K562 (cell line): ENCODE results near the gene ABHD1. TPM values are rescaled to one million over a fixed set of nuclear protein-coding genes. Genes with fewer than 3 reads are reported as not detected.

Experiments used
- BRD4 ChIP-seq: fragments of 200-600 bp; sonication (generic); IDR thresholded peaks from 2 replicates; pipeline ENCODE4 v1.6.1; 2017; ENCODE audit warnings: inconsistent platforms
- COPS2 ChIP-seq: fragments of 450-650 bp; conservative IDR thresholded peaks from 2 replicates; pipeline ENCODE4 v1.6.1; 2016; ENCODE audit warnings: mild to moderate bottlenecking, moderate library complexity
- DEAF1 ChIP-seq: fragments of 450-650 bp; formaldehyde crosslinking; IDR thresholded peaks from 2 replicates; pipeline ENCODE4 v1.4.0; 2020; ENCODE audit warnings: mild to moderate bottlenecking, moderate library complexity
- GATAD2B ChIP-seq: fragments of 450-650 bp; IDR thresholded peaks from 2 replicates; pipeline ENCODE4 v1.6.1; 2017; ENCODE audit warnings: mild to moderate bottlenecking, borderline replicate concordance
- HIVEP1 ChIP-seq: fragments of 250-450 bp; sonication (Bioruptor Pico); IDR thresholded peaks from 2 replicates; pipeline ENCODE4 v1.4.0; 2020; ENCODE audit warnings: mild to moderate bottlenecking
- HNRNPUL1 ChIP-seq: fragments of 200-400 bp; formaldehyde crosslinking; IDR thresholded peaks from 2 replicates; pipeline ENCODE4 v1.6.1; 2017; ENCODE audit warnings: low read length
- KAT2B ChIP-seq: IDR thresholded peaks from one replicate; pipeline ENCODE4 v1.6.1; 2012; ENCODE audit warnings: low read depth, mild to moderate bottlenecking, control low read depth, inconsistent platforms, low read length, moderate library complexity
- MLX ChIP-seq, 2 experiments: fragments of 450-650 bp in 1 of 2; sonication (generic) in 1 of 2; formaldehyde crosslinking; conservative IDR thresholded peaks; 2 replicates each; pipeline versions ENCODE4 v1.4.0 to v1.8.1; 2020 to 2022; ENCODE audit warnings: mild to moderate bottlenecking in 1 of 2, missing genetic modification reagents in 1 of 2
- MTA1 ChIP-seq: fragments of 450-650 bp; IDR thresholded peaks from 2 replicates; pipeline ENCODE4 v1.6.1; 2017; ENCODE audit warnings: borderline replicate concordance
- NFE2 ChIP-seq: IDR thresholded peaks from 2 replicates; pipeline ENCODE4 v1.6.1; 2014; ENCODE audit warnings: antibody characterized with exemption, low read depth
- NFE2L1 ChIP-seq: fragments of 450-650 bp; IDR thresholded peaks from 2 replicates; pipeline ENCODE4 v1.6.1; 2016; ENCODE audit warnings: missing genetic modification characterization, low read depth, mild to moderate bottlenecking, missing compliant biosample characterization, moderate library complexity, borderline replicate concordance
- TEAD1 ChIP-seq, 2 experiments: fragments of 450-650 bp in 1 of 2; sonication (generic) in 1 of 2; formaldehyde crosslinking; IDR thresholded peaks; 2 replicates each; pipeline versions ENCODE4 v1.4.0 to v1.8.0; 2020 to 2022; ENCODE audit warnings: mild to moderate bottlenecking in 2 of 2, missing genetic modification reagents in 1 of 2
- TRIM25 ChIP-seq: fragments of 450-650 bp; IDR thresholded peaks from 2 replicates; pipeline ENCODE4 v1.7.0; 2016; ENCODE audit warnings: borderline replicate concordance
- WHSC1 ChIP-seq: IDR thresholded peaks from one replicate; pipeline ENCODE4 v1.6.1; 2012; ENCODE audit warnings: low read length, control low read depth, inconsistent platforms
- ZBTB49 ChIP-seq: sonication (generic); formaldehyde crosslinking; IDR thresholded peaks from 2 replicates; pipeline ENCODE4 v1.8.0; 2022; ENCODE audit warnings: missing genetic modification reagents, mild to moderate bottlenecking, borderline replicate concordance
- ZNF398 ChIP-seq: fragments of 250-450 bp; sonication (Bioruptor Pico); IDR thresholded peaks from 2 replicates; pipeline ENCODE4 v1.8.0; 2021; ENCODE audit warnings: moderate library complexity, mild to moderate bottlenecking, inconsistent platforms
- ZNF512 ChIP-seq: IDR thresholded peaks from 2 replicates; pipeline ENCODE4 v1.6.1; 2016; ENCODE audit warnings: missing genetic modification characterization, missing compliant biosample characterization
- polyA plus RNA-seq, 8 experiments: library from polyadenylated mRNA; depleted of rRNA in 4 of 8; stranded (reverse) in 5 of 8; unstranded in 3 of 8; fragments of >200 nt; fragmentation: Nextera tagmentation in 2 of 8; fragmentation: Illumina TruSeq in 1 of 8; extraction: Ambion mirVana in 2 of 8; extraction: Trizol in 1 of 8; gene quantifications; 2 replicates each; pipeline versions ENCODE4 v1.2.1 to v1.2.3, GENCODE V29; 2011 to 2014; ENCODE audit warnings: inconsistent platforms in 1 of 8, missing spikeins in 1 of 8
- total RNA-seq, 7 experiments: library from RNA; depleted of rRNA in 6 of 7; stranded (reverse); fragments of >200 nt in 6 of 7; fragmentation: Illumina TruSeq in 2 of 7; extraction: Trizol in 2 of 7; gene quantifications; 2 replicates each; pipeline versions ENCODE4 v1.2.1 to v1.2.3, GENCODE V29; 2011 to 2021; ENCODE audit warnings: low replicate concordance in 1 of 7

The ABHD1 gene
- total and polyA plus RNA-seq, 9 of the 15 experiments (the other 6 are each of a cell fraction or from before 2014, with no cell fraction given), result 0.10 to 0.16 (median 0.11) TPM; not detected in 5

- TF ChIP-seq WHSC1, result no peak
- TF ChIP-seq HIVEP1 (CRISPR knock-in tag), result no peak
- TF ChIP-seq TEAD1 (CRISPR knock-in tag; IDR thresholded peaks at IDR 0.05), result peak in 1 of 2 experiments; percentile 51; a peak in 1 of 4 replicates
- TF ChIP-seq HNRNPUL1, result no peak
- no peak for TF ChIP-seq KAT2B
- TF ChIP-seq NFE2, result no peak
- TF ChIP-seq ZBTB49 (CRISPR knock-in tag), result no peak
- no peak for TF ChIP-seq ZNF398 (CRISPR knock-in tag)
- TF ChIP-seq TRIM25, result no peak
- peak; percentile 92; the same call in 1 of the 2 replicates for TF ChIP-seq GATAD2B
- TF ChIP-seq MLX (CRISPR knock-in tag; conservative IDR thresholded peaks at IDR 0.05), result no peak
- no peak for TF ChIP-seq ZNF512 (tag)
- TF ChIP-seq NFE2L1, result no peak
- TF ChIP-seq DEAF1 (CRISPR knock-in tag), result peak; percentile 33; the same call in 1 of the 2 replicates
- no peak for TF ChIP-seq BRD4
- no peak for TF ChIP-seq MTA1
- TF ChIP-seq COPS2, result no peak
Measured at GRCh38 chr2:27086090-27086723, 37.4 kb upstream of the ABHD1 start (continued).
